Activated CD4-positive, alpha-beta T cell treated with anti-CD3 and anti-CD28 coated beads, Interleukin-2, amount 50 U/mL, for 4 hours (primary cell): Measurements from ENCODE around the gene DUT.

Experiments used
- DNase-seq, 2 experiments: peaks; one replicate each; pipeline ENCODE4 v3.0.0-alpha.2; 2020

Gene DUT

DNA sequence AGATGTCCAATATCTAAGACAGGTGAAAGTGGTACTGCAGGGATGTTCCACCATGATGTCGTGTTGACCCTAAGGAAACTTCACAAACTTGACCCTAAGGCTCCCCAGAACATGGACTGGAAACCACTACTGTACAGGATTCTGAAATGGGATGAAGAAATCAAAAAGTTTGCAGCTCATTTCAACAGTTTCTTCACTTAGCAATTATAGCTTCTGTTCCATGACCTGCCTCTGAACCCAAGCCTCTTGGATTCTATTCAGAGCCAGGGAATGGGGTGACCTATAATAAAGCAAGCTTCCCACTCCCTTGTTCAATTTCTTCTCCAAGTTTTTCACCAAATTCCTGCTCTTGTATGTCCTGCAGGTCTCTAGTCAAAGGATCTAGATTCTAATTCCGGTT lies 40.7 kb downstream of the DUT start:
- no peak for DNase-seq

DNA sequence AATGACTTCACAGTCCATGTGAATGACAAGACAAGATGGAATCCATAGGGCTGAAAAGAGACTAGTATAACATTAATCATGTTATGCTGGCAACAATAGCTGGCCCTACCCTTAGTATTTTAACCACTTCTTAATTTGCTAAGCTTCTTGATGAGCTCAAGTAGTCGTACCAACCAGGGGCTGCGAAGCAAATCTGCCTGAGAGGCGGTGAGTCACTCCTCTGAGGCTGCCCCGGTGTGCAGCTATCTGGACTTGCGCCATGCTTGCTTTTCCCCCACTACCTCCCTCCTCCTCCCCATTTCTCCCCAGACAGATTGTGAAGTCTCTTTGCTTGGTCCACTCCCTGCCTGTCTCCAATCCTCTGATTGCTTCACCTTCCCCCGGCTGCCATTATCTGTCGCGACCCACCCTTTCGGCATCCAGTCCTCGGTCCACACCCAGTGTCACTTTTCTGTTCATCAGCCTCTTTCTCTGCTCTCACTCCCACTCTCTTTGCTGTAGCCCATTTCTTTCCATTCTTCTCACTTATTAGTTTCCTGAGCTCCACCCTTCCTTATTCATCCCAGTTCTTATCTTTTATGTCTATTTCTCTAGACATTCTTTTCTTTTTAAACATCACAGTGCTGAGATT lies 42.7 kb downstream of the DUT start:
- DNase-seq, result no peak

DNA sequence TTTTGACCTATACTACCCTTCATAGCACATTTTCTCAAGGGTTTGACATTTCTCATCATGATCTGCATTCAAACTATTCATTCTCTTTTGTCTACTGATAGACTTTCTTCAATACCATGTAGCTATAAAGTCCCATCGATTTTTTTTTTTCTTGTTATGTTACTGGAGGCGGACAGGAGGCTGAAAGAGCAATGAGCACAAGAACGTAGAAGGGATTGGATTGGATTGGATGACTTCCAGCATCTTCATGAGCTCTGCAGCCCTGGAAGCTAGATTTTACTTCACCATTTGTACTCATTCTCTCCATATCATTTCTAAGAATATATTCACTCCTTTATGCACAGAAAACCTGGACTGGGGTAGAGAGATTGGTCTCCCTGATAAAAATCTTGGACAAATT lies 43.2 kb downstream of the DUT start:
- no peak for DNase-seq

DNA sequence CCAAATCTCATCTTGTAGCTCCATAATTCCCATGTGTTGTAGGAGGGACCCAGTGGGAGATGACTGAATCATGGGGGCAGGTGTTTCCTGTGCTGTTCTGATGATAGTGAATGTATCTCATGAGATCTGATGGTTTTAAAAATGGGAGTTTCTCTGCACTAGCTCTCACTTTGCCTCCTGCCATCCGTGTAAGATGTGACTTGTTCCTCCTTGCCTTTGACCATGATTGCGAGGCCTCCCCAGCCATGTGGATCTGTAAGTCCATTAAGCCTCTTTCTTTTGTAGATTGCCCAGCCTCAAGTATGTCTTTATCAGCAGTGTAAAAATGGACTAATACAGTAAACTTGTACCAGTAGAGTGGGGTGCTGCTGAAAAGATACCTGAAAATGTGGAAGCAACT lies 44.5 kb downstream of the DUT start:
- no peak for DNase-seq

DNA sequence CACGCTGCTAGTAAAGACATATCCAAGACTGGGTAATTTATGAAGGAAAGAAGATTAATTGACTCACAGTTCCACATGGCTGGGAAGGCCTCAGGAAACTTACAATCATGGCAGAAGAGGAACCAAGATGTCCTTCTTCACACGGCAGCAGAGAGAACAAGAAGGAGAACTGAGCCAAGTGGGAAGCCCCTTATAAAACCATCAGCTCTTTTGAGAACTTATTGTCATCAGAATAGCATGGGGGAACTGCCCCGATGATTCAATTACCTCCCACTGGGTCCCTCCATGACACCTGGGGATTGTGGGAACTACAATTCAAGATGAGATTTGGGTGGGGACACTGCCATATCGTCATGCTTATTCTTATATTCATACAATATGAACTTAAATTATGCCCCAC lies 49.0 kb downstream of the DUT start:
- DNase-seq, result no peak

DNA sequence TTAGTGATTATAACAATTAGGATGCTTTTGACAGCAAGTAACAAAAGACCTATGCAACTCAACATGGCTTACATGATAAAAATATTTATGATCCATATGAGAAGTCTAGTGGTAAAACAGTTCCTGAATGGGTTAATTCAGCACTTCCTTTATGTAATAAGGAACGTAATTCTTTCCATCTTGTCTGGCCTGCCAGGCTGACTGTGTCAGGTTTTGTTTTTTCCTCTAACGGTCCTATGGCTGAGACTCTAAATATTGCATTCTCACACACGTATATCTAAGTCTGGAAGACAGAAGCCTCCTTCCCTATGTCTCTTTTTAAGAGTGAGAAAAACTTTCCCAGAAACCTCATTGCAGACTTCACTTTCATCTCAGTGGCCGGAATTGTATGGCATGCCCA lies 50.6 kb downstream of the DUT start:
- DNase-seq, result no peak

DNA sequence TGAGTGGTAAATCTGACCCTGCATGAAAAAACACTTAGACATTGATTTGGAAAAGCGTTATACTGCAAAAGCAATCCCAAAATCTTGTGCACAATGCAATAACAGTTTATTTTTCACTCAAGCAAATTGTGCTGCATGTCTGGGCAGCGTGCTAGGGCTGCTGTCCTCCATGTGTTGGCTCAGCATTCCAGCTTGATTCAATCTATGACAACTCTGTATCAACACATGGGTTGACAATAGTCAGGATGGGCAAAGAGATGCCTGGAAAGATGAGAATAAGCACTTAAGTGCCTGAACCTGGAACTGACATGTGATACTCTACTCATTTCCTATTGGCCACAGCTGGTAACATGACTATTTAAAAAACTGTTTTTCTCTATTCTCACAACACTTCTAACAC lies 51.8 kb downstream of the DUT start:
- no peak for DNase-seq

DNA sequence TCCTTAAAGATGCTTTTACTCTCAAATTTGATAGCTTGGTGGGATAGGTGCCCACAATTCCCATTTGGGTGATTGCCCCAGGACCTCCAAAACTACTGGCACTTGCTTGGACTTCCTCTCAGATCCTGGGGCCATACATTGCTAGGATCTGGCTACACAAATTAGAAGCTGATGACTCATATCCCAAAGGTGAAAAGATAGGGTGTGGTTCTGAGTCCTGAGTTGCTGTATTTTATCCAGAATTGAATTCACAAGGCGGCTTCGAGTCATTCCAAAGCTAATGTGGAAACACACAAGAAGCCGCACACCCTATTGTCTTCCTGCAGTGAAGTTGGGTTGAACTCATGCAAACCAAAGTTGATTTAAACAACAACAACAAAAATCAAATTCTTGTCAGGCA lies 53.4 kb downstream of the DUT start:
- DNase-seq, result no peak

DNA sequence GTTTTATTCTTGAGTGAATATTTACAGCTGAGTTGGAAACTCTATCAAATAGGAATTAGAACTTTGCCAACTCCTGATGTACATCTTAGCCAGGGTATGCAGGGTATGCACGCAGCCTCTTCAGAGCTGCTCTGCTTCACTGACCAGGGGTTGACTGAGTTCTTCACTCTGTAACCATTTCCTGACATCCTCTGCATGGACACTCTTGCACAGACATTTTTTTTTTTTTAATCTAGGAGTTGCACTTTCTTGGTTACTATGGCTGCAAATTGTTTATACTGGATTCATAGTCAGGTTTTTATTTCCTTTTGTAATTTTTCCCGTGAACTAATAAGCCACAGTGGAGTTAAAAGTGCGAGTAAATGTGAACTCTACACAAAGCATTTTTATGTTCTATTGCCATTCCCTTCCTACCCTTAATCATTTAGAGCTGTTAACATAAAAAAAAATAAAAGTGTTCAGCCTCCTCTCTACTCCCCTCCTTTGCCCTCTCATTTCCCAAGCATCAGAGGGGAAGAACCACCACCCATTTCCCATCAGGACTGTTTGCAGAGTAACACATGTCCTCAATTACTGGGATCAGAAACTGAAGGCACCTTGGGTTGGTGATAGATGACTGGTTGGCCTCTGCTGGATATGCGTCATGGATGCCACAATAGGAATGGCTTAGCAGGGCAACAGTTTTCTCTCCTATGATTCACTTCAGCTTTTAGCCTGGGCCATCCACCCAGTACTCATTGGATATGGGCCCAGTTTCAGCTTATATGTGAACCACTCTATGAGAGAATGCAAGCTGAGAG lies 54.0 kb downstream of the DUT start:
- DNase-seq, result no peak

DNA sequence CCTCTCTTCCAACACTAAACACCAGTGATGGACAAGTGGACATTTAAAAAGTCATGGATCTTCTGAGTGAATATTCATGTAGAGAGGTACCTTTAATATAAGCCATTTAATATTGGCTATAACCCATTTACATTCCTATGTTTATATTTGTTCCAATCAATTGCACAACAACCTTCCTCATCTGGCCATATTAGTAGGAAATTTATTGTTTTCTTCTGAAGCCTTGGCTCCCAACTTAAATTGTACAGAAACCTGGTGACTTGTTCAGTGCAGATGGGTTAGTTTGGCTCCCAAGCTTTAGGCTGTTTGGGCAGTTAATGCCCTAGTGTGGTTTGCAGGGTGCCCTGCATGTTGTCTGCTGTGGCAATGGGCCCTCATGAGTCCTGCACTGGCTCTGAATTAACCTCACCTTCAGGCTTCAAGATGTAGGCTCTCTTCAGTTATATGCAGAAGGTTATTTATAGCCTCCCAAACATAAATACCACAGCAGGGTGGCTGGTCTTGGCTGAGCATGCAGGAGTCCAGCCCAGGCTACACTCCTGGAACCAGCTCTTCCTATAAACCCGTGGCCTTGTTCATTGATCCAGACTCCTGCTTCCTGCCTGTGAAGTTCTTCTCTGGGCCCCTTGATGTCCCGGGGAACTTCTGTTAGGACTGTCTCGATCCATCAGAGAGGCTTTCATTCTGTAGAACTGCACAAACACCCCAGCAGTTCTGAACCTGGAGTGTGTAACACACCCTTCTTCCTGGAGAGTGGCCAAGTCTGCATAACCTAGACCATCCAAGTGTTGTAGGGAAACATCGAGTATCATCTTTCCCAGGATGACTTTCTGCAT lies 57.0 kb downstream of the DUT start:
- no peak for DNase-seq

DNA sequence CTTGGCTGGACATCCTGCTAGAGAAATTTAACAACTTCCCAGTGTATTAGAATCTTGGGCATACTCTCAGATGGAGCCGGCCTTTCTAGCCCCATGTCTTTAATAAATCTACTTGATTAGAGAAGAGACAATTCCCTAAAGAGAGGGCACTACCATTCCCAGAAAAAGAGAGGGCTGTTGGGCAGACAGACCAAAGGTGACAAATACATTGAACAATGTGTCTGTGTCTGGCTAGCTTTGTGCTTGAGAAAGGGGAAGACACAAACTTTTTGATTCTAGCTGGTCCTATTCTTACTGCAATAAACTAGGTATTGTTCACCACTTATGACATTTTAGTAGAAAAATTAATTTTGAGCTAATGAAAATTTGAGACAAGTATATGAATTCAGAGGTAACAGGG lies 57.7 kb downstream of the DUT start:
- no peak for DNase-seq

DNA sequence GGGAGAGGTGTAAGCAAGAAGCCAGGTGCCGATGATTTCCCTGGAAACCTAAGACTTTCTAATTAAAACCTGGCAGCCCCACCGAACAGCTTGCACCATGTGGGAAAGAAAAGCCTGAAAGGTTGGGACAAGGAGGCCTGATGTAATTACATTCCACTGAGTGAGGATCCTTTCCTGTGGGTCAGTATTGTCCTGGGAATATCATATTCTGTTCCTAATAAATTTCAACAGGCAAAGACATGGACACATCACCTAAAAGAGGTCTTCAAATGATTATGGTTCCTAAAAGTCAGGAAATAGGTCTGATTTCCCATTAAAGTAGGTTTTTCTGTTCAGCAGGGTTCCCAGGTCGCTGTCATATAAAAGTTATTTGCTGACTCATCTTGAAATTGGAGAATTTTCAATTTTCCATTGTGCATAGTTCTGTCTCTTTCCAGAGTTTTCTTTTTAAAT lies 58.5 kb downstream of the DUT start:
- no peak for DNase-seq

DNA sequence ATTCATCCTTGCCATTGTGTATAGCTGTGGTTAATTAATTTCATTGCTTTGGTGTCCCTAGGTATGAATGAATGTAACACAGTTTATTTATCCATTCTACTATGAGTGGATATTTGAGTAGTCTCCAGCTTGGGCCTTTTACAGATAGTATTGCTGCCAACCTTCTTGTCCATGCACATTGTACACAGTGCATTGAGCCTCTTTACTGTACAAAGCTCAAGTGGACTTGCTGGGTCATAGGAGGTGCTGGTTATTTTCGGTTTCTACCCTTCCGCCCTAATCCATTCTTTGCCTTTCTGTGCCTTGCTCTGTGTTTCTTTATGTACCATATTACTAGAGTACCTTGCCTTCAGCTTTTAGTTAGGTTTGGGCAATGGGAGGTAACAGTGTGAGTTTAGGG lies 60.7 kb downstream of the DUT start:
- no peak for DNase-seq

DNA sequence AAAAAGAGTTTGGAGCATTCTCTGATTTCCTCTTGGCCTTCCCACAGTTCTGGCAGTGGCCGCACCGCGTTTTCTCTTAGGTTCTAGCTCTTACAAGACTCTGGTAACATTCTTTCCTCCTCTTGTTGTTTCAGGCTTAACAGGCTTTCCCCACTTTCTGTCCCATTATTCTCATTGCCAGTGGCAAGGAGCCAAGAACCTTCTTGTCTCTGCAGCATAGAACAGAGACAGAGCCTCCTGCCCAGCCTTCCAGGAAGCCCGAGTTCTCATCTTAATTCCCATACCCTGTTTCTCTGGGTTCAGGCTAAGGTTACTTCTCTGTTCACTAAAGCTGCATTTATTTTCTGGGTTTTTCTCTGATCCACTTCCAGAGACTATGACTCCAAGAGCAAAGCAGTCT lies 61.1 kb downstream of the DUT start:
- no peak for DNase-seq
